Aortic smooth muscle cell (primary cell): ENCODE measurements around the gene C12orf56. TPM values are rescaled to one million over a fixed set of nuclear protein-coding genes. Genes with fewer than 3 reads are reported as not detected.

Experiments
- total RNA-seq: library from RNA; depleted of rRNA; stranded (reverse); fragments of >200 nt; gene quantifications from 2 replicates; pipeline ENCODE4 v1.2.3, GENCODE V29; 2014

Gene C12orf56, protein sequence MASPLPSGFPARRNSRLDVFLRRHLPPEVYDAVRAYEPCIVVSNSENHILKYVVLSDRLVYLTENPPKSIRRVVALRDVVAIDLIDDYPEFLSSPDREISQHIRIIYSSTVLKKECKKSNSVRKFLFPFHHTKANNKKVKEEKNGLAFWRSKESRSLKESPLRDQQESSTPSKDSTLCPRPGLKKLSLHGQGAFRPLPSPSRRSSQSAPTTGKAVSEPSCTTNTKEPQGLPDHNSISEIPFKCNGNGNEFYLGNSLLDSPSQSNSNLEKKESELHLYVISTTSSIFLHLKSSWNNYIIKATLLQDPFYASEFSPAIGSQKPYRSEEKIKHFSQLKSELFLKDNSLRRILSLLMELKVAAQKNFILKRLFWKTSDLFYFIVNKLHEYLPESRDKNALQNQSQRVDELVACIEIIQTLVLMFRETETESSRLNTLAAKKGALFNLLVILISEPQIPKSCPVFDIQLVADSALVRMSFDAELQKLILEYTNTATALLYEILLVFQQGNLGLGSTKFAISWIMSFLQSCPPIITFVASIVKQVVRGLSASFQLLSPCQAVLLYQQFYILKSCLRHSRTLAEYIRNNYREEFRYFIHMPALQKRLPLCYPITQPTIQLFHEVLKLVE
- total RNA-seq: 0.99 and 2.2 TPM in 2 replicates

DNA sequence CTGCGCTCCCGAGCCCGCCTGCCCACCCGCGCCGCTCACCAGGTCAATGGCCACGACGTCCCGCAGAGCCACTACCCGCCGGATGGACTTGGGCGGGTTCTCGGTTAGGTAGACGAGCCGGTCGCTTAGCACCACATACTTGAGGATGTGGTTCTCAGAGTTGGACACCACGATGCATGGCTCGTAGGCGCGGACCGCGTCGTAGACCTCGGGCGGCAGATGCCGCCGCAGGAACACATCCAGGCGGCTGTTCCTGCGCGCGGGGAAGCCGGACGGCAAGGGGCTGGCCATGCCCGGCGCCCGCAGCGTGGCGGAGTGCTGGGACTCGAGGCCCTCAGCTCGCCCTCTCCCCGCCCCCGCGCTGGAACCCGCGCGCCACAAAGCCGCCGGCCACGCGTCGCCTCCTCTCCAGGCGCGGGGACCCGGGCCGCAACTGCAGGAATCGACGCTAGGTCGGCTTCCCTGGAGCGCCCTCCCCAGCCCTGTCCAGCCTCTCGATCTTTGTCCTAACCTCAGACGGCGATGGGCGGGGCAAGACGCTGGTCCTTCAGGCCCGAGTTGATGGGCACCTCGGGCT lies at the start of gene C12orf56:
TSS of gene C12orf56 (minus strand) at position 484 of the 577 bp plus-strand sequence. CDS start at position 291, 193 bp downstream.

DNA sequence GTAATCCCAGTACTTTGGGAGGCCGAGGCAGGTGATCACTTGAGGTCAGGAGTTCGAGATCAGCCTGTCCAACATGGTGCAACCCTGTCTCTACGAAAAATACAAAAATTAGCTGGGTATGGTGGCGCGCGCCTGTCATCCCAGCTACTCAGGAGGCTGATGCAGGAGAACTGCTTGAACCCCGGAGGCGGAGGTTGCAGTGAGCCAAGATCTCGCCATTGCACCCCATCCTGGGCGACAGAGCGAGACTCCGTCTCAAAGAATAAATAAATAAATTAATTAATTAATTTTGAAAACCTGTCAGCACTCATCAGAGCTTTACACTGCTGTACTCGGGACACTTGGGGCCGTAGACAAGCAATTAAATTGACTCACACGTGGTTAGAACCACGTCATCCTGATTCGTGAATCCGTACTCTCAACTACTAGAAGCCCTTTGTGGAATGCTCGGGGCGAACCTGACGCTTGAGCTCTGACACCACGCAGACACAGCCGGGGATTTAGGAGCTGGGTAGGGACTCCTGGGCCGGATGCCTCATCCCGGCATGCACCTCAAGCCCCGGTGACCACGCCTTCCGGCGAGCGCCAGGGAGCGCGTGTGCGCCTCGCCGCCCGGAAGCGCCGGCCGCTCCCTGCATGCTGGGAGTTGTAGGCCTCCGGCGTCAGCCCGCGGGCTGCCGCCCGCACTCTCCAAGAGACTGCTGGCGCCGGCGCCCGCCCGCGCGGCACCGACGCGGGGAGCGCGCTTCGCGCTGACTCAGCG lies 13.3 kb upstream of the C12orf56 start, which contains the start of gene XPOT:
TSS of gene XPOT (plus strand) at position 686 of the 763 bp plus-strand sequence. CDS start 5,644 bp downstream, outside the sequence.

DNA sequence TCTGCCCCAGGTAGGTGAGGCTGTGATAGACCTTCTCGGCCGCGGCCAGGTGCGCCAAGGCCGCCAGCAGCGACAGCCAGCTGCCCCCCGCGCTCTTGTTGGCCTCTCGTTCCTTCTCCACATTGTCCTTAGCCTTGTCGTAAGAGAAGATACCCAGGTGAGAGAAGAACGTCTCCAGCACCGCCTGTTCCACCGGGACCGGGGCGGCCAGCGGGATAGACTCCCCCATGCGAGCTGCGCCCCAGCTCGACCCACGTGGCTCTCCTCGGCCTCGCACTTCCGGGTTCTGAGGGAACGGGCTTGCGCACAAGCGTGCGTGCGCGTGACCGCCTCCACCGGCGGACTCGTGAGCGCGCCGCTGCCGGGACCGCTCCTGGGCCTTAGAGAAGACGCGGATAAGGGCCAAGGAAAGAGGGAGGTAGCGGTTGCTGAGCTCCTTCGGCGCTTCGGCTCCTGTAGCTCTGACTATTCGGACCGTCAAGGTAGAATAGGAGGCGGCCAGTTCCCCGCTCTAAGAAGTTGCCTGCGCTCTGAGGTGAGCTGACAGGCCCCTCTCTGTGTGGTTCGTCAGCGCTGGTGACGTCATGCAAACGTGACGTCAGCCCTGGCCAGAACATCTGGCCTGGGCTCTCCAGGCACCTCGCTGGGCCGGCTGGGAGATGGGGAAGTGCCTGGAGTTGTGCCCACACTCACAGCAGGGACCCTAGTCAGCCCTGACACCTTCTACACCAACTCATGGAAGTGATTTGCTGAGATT lies 168.4 kb downstream of the C12orf56 start, which contains the start of gene KICS2:
TSS of gene KICS2 (minus strand) at position 288 of the 757 bp plus-strand sequence. CDS start at position 229, 59 bp downstream.

Other genes starting within 250 kb of the C12orf56 start
- 3.7 and 5.0 TPM in 2 replicates for gene KICS2, start 168.5 kb downstream of the C12orf56 start, total RNA-seq
- gene XPOT, start 13.6 kb upstream of the C12orf56 start, total RNA-seq: 66.6 and 68.0 TPM in 2 replicates
- gene TBK1, start 61.4 kb upstream of the C12orf56 start, total RNA-seq: 30.3 and 34.9 TPM in 2 replicates
- gene RASSF3, start 219.7 kb upstream of the C12orf56 start, total RNA-seq: 31.3 and 42.3 TPM in 2 replicates